Mesendoderm (in vitro differentiated cells): ENCODE data around the gene ADGRG3.
A peak's percentile ranks its signal among the peaks of the same experiment; 100 is the strongest.

Experiments
- DNase-seq: peaks from one replicate; pipeline ENCODE4 v3.0.0; 2013
- H2AK5ac ChIP-seq: 2 replicates; pipeline ENCODE4 v1.6.1; 2013; ENCODE audit warnings: low read length, inconsistent platforms
- H2BK120ac ChIP-seq: 2 replicates; pipeline ENCODE4 v1.6.1; 2013; ENCODE audit warnings: low read depth, mild to moderate bottlenecking, low read length, moderate library complexity, mixed read lengths
- H2BK15ac ChIP-seq: replicated peaks from 2 replicates; pipeline ENCODE4 v1.6.1; 2013; ENCODE audit warnings: low read depth, mild to moderate bottlenecking, moderate library complexity
- H2BK5ac ChIP-seq: 2 replicates; pipeline ENCODE4 v1.6.1; 2013; ENCODE audit warnings: low read length, inconsistent platforms
- H3K18ac ChIP-seq: 2 replicates; pipeline ENCODE4 v1.6.1; 2013; ENCODE audit warnings: mild to moderate bottlenecking, low read length, mixed read lengths
- H3K23ac ChIP-seq: one replicate; pipeline ENCODE4 v1.6.1; 2013; ENCODE audit warnings: low read length
- H3K27ac ChIP-seq: 2 replicates; pipeline ENCODE4 v1.5.1; 2013; ENCODE audit warnings: low read depth, mild to moderate bottlenecking, inconsistent platforms, low read length, moderate library complexity
- H3K27me3 ChIP-seq: 2 replicates; pipeline ENCODE4 v1.6.1; 2013; ENCODE audit warnings: low read length, control low read depth, mild to moderate bottlenecking, inconsistent platforms; ENCODE audit not compliant: insufficient read depth, poor library complexity
- H3K36me3 ChIP-seq: 2 replicates; pipeline ENCODE4 v1.6.1; 2013; ENCODE audit warnings: low read length, inconsistent platforms; ENCODE audit not compliant: control insufficient read depth, insufficient read depth
- H3K4ac ChIP-seq: one replicate; pipeline ENCODE4 v1.6.1; 2013; ENCODE audit warnings: low read depth, mild to moderate bottlenecking, low read length, moderate library complexity
- H3K4me1 ChIP-seq: 2 replicates; pipeline ENCODE4 v1.6.1; 2013; ENCODE audit warnings: low read depth, low read length, inconsistent platforms; ENCODE audit not compliant: control insufficient read depth
- H3K4me2 ChIP-seq: 2 replicates; pipeline ENCODE4 v1.6.1; 2013; ENCODE audit warnings: low read length
- H3K4me3 ChIP-seq: 2 replicates; pipeline ENCODE4 v1.5.1; 2013; ENCODE audit warnings: mild to moderate bottlenecking, low read length
- H3K56ac ChIP-seq: one replicate; pipeline ENCODE4 v1.6.1; 2013; ENCODE audit warnings: low read length
- H3K79me1 ChIP-seq: 2 replicates; pipeline ENCODE4 v1.6.1; 2013; ENCODE audit warnings: low read length, inconsistent platforms
- H3K79me2 ChIP-seq: 2 replicates; pipeline ENCODE4 v1.6.1; 2013; ENCODE audit warnings: mild to moderate bottlenecking, low read length; ENCODE audit not compliant: control insufficient read depth, insufficient read depth
- H3K9ac ChIP-seq: 2 replicates; pipeline ENCODE4 v1.6.1; 2013; ENCODE audit warnings: low read length, inconsistent platforms
- H4K5ac ChIP-seq: one replicate; pipeline ENCODE4 v1.6.1; 2013; ENCODE audit warnings: low read length
- H4K8ac ChIP-seq: one replicate; pipeline ENCODE4 v1.6.1; 2013; ENCODE audit warnings: low read depth, mild to moderate bottlenecking, control low read depth, low read length, moderate library complexity
- WGBS: extraction: QIAGEN DNeasy Blood & Tissue Kit; methylation state at CpG from one replicate; pipeline ENCODE4 v1.1.7; 2013; ENCODE audit warnings: low lambda C conversion rate, missing lambda C conversion rate; ENCODE audit not compliant: insufficient coverage; ENCODE audit errors: extremely low coverage; 5-methylcytosine and 5-hydroxymethylcytosine counted together

ADGRG3 gene

DNA sequence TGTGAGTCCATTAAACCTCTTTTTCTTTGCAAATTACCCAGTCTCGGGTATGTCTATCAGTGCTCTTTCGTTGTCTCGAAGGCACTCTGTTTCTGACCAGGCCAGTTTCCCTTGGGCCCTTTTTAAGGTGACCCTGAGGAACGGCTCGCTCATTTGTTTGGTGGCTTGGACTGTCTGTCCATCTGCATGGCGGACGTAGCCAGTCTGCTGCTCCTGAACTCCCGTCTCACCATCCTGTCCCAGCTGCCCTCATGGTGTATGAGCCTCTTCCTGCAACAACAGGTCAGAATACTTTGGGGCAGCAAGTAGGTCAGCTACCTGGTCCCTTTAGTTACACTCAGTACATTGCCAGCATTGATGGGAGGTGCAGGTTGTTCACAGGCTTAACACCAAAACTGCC is 45.5 kb downstream of the ADGRG3 start:
- no peak overlapping the region for H2BK5ac ChIP-seq
- no peaks in the 10 kb centered on the region for H3K36me3 ChIP-seq
- no peak overlapping the region for H3K4me3 ChIP-seq
- no peak for DNase-seq
- no peak overlapping the region for H2BK120ac ChIP-seq
- H3K4me2 ChIP-seq: no peak overlapping the region
- no peaks in the 10 kb centered on the region for H3K27me3 ChIP-seq
- H3K9ac ChIP-seq: no peak overlapping the region
- H3K79me1 ChIP-seq: no peaks in the 10 kb centered on the region
- no CpG with 5 or more reads among the region's 8 CpGs for WGBS
- H3K4me1 ChIP-seq: no peaks in the 10 kb centered on the region
- H3K18ac ChIP-seq: no peak overlapping the region
- no peak overlapping the region for H3K27ac ChIP-seq
- no peak overlapping the region for H2BK15ac ChIP-seq
- no peak overlapping the region for H4K5ac ChIP-seq
- H3K56ac ChIP-seq: no peak overlapping the region
- H3K23ac ChIP-seq: no peak overlapping the region
- no peaks in the 10 kb centered on the region for H3K79me2 ChIP-seq
- H3K4ac ChIP-seq: no peak overlapping the region
- no peak overlapping the region for H2AK5ac ChIP-seq
- no peak overlapping the region for H4K8ac ChIP-seq

- no CpG with 5 or more reads among the region's 6 CpGs for WGBS
- Histone ChIP-seq H3K4ac (no peak overlapping the region), H3K56ac (no peak overlapping the region), H3K27ac (no peak overlapping the region), H3K4me2 (no peak overlapping the region), H2AK5ac (no peak overlapping the region), H3K79me1 (no peaks in the 10 kb centered on the region), H3K9ac (no peak overlapping the region), H3K4me1 (no peaks in the 10 kb centered on the region), H2BK15ac (no peak overlapping the region), H3K4me3 (no peak overlapping the region), H2BK120ac (no peak overlapping the region), H3K27me3 (no peaks in the 10 kb centered on the region), H4K8ac (no peak overlapping the region), H3K18ac (no peak overlapping the region), H3K36me3 (no peaks in the 10 kb centered on the region), H3K23ac (no peak overlapping the region), H2BK5ac (no peak overlapping the region), H4K5ac (no peak overlapping the region), H3K79me2 (no peaks in the 10 kb centered on the region)
- DNase-seq: no peak
These were observed 45.9 kb downstream of the ADGRG3 start for GRCh38 chr16:57714047-57714446.

DNA sequence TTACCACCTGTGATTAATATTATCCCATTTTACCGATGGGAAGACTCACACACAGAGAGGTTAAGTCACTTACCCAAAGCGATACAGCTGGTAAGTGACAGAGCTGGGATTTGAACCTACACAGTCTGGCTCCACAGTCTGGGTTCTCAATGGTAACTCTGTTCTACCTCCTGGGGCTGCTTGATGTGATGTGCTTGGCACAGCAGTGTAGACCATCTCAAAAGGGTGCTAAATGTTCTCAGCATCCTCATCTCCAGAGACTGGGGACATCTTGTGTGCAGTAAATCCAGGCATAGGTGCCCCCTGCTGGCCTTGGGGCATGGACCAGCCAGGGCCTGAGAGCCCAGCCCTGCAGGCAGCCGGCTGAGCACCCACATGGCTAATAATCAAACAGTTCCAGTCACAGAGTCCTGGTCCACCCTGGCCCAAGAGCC is 52.1 kb downstream of the ADGRG3 start:
- no peak overlapping the region for H3K4ac ChIP-seq
- no peak overlapping the region for H2BK5ac ChIP-seq
- H3K79me1 ChIP-seq: no peaks in the 10 kb centered on the region
- H3K9ac ChIP-seq: no peak overlapping the region
- no peak overlapping the region for H3K18ac ChIP-seq
- H3K27me3 ChIP-seq: no peaks in the 10 kb centered on the region
- peak; percentile 57 for DNase-seq
- no peaks in the 10 kb centered on the region for H3K36me3 ChIP-seq
- H3K79me2 ChIP-seq: no peaks in the 10 kb centered on the region
- H4K5ac ChIP-seq: no peak overlapping the region
- H3K56ac ChIP-seq: no peak overlapping the region
- no peak overlapping the region for H2AK5ac ChIP-seq
- no peak overlapping the region for H3K4me2 ChIP-seq
- no CpG with 5 or more reads among the region's 3 CpGs for WGBS
- H3K27ac ChIP-seq: no peak overlapping the region
- H2BK120ac ChIP-seq: no peak overlapping the region
- H3K4me3 ChIP-seq: no peak overlapping the region
- H4K8ac ChIP-seq: no peak overlapping the region
- H3K23ac ChIP-seq: no peak overlapping the region
- no peaks in the 10 kb centered on the region for H3K4me1 ChIP-seq
- no peak overlapping the region for H2BK15ac ChIP-seq

DNA sequence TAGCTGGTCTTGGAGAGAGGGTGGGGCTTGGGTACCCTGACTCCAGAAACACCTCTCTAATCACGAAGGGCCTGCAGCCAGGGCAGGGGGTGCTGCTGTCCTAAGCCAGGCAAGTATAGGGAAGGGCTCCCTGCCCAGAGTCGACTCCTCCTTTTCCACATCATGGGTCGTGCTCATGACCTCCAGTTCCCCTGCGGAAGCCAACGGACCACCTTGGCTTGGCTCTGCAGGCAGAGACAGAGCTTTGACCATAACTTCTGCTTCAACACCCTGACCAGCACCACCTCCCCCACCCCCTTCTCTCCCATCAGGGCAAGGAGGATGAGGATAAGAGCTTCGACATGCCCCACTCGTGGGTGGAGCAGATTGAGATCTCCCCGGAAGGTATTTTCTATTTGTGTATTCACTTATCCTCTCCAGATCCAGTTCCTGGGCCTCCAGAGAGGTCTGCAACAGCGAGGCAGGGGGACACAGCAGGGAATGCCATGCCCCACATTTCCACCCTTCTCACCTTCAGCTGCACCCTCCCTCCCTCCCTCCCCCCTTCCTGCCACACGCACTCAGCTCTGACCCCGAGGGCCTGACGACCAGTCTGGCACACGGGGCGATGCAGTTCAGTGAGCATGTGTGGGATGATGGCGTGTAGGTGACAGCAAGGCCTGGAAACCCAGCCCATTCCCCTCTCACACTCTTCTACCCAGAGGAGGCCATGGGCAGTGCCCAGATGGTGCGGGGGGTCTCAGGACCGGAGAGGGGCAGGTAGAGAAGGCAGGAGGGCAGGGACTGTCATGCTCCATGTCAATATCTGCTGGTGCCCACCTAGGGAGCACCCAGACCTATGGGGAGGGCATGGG is 53.5 kb downstream of the ADGRG3 start:
- Histone ChIP-seq H3K4me1 (no peaks in the 10 kb centered on the region), H3K4ac (no peak overlapping the region), H3K36me3 (no peaks in the 10 kb centered on the region), H2BK5ac (no peak overlapping the region), H2BK120ac (no peak overlapping the region), H3K4me3 (no peak overlapping the region), H4K8ac (no peak overlapping the region), H3K79me1 (no peaks in the 10 kb centered on the region), H3K56ac (peak overlapping the region; percentile 22), H2BK15ac (no peak overlapping the region), H2AK5ac (no peak overlapping the region), H3K27me3 (no peaks in the 10 kb centered on the region), H3K23ac (no peak overlapping the region), H3K4me2 (no peak overlapping the region), H4K5ac (no peak overlapping the region), H3K18ac (no peak overlapping the region), H3K9ac (no peak overlapping the region), H3K27ac (no peak overlapping the region), H3K79me2 (no peaks in the 10 kb centered on the region)
- WGBS: no CpG with 5 or more reads among the region's 17 CpGs
- DNase-seq: peak; percentile 49

- no peak overlapping the region for H2BK15ac ChIP-seq
- H3K4me3 ChIP-seq: no peak overlapping the region
- no peak for DNase-seq
- H3K79me2 ChIP-seq: no peaks in the 10 kb centered on the region
- H3K27me3 ChIP-seq: no peaks in the 10 kb centered on the region
- H3K79me1 ChIP-seq: no peaks in the 10 kb centered on the region
- H3K36me3 ChIP-seq: no peaks in the 10 kb centered on the region
- H3K27ac ChIP-seq: no peak overlapping the region
- H3K4me1 ChIP-seq: no peaks in the 10 kb centered on the region
- H3K56ac ChIP-seq: peak overlapping the region; percentile 22
- H2BK5ac ChIP-seq: no peak overlapping the region
- H3K18ac ChIP-seq: no peak overlapping the region
- H3K9ac ChIP-seq: no peak overlapping the region
- WGBS: no CpG with 5 or more reads among the region's 2 CpGs
- no peak overlapping the region for H3K4me2 ChIP-seq
- no peak overlapping the region for H3K23ac ChIP-seq
- no peak overlapping the region for H4K5ac ChIP-seq
- no peak overlapping the region for H3K4ac ChIP-seq
- no peak overlapping the region for H2BK120ac ChIP-seq
- H4K8ac ChIP-seq: no peak overlapping the region
- no peak overlapping the region for H2AK5ac ChIP-seq
These were observed 54.0 kb downstream of the ADGRG3 start for GRCh38 chr16:57722210-57722499.

DNA sequence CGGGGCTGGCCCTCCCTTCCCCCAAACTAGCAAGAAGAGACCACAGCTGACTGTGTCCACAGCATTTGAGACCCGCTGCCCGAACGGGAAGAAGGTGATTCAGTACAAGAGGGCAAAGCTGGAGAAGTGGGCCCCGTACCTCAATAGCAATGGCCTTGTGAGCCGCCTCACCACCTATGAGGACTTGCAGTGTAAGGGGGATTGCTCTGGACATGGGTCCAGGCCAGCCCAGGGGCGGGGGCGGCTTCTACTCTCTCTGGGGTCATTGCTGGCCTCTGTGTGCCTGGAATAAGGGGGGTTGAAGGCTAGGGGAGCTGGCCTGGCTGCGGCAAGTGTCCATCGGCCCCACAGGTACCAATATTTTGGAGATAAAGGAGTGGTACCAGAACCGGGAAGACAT is 54.5 kb downstream of the ADGRG3 start:
- no peak overlapping the region for H3K18ac ChIP-seq
- H3K4ac ChIP-seq: no peak overlapping the region
- H3K36me3 ChIP-seq: no peaks in the 10 kb centered on the region
- H2BK120ac ChIP-seq: no peak overlapping the region
- no peak overlapping the region for H4K5ac ChIP-seq
- no peaks in the 10 kb centered on the region for H3K79me2 ChIP-seq
- no peak overlapping the region for H3K23ac ChIP-seq
- H4K8ac ChIP-seq: no peak overlapping the region
- H3K79me1 ChIP-seq: no peaks in the 10 kb centered on the region
- H3K4me3 ChIP-seq: no peak overlapping the region
- no peaks in the 10 kb centered on the region for H3K4me1 ChIP-seq
- H2BK5ac ChIP-seq: no peak overlapping the region
- no CpG with 5 or more reads among the region's 11 CpGs for WGBS
- H2BK15ac ChIP-seq: no peak overlapping the region
- no peak overlapping the region for H2AK5ac ChIP-seq
- no peak overlapping the region for H3K9ac ChIP-seq
- H3K4me2 ChIP-seq: no peak overlapping the region
- H3K56ac ChIP-seq: no peak overlapping the region
- H3K27me3 ChIP-seq: no peaks in the 10 kb centered on the region
- no peak overlapping the region for H3K27ac ChIP-seq
- no peak for DNase-seq
